Astrocyte (in vitro differentiated cells and primary cell): ENCODE data around the gene DCTN5.

ENCODE experiments used
- EZH2 ChIP-seq: IDR thresholded peaks from 2 replicates; pipeline ENCODE4 v1.6.1; 2012; ENCODE audit warnings: mild to moderate bottlenecking, low read length, inconsistent platforms; ENCODE audit not compliant: insufficient read depth
- TF ChIP-seq, protein P1 (sequence below): IDR thresholded peaks from 2 replicates; pipeline ENCODE4 v1.5.1; 2011; ENCODE audit warnings: low read depth, mild to moderate bottlenecking, inconsistent platforms, low read length, moderate library complexity; ENCODE audit not compliant: insufficient read depth

DNA sequence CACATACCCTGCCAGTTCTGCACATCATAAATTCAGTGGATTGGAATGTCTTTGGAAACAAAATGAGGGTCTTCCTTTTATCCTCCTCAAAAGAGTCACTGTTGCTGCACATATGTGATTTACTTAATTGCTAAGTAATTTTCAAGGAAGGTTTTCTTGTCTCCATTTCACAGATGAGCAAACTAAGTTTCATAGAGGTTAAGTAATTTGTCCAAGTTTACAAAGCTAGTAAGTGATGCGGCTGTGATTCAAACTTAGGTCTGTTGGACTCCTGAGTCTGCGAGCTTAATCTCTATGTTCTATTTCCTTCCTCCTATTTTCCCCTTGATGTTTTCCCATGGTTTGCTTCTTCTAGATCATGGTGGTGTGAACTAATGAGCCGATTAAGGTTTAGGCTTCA, 85.4 kb downstream of the DCTN5 start:
- TF ChIP-seq, protein P1, sequence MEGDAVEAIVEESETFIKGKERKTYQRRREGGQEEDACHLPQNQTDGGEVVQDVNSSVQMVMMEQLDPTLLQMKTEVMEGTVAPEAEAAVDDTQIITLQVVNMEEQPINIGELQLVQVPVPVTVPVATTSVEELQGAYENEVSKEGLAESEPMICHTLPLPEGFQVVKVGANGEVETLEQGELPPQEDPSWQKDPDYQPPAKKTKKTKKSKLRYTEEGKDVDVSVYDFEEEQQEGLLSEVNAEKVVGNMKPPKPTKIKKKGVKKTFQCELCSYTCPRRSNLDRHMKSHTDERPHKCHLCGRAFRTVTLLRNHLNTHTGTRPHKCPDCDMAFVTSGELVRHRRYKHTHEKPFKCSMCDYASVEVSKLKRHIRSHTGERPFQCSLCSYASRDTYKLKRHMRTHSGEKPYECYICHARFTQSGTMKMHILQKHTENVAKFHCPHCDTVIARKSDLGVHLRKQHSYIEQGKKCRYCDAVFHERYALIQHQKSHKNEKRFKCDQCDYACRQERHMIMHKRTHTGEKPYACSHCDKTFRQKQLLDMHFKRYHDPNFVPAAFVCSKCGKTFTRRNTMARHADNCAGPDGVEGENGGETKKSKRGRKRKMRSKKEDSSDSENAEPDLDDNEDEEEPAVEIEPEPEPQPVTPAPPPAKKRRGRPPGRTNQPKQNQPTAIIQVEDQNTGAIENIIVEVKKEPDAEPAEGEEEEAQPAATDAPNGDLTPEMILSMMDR = no peak
- TF ChIP-seq EZH2 = no peak
